GM23338 (cell line): Measurements from ENCODE around the gene RRP1. TPM values are rescaled to one million over a fixed set of nuclear protein-coding genes. Genes with fewer than 3 reads are reported as not detected.

Source experiments
- ATAC-seq: fragments of 200-7000 bp; cut with Tn5 transposase; 3 replicates; pipeline ENCODE4 v1.9.1; 2020
- DNase-seq: peaks from one replicate; pipeline ENCODE4 v3.0.0-alpha.2; 2015; ENCODE audit warnings: low spot score
- H2AFZ ChIP-seq: fragments of 200-600 bp; sonication (generic); 2 replicates; pipeline ENCODE4 v1.8.0; 2016; ENCODE audit warnings: antibody characterized with exemption, mild to moderate bottlenecking, moderate library complexity
- H3F3A ChIP-seq: fragments of 200-600 bp; sonication (generic); replicated peaks from 2 replicates; pipeline ENCODE4 v1.8.0; 2017; ENCODE audit warnings: antibody characterized with exemption, mixed run types, low read depth
- H3K27ac ChIP-seq: fragments of 200-600 bp; sonication (generic); 2 replicates; pipeline ENCODE4 v1.6.1; 2016; ENCODE audit warnings: low read depth
- H3K27me3 ChIP-seq: fragments of 200-600 bp; sonication (generic); 2 replicates; pipeline ENCODE4 v1.8.0; 2016; ENCODE audit warnings: mild to moderate bottlenecking, mixed run types, moderate library complexity; ENCODE audit not compliant: insufficient read depth
- H3K36me3 ChIP-seq: fragments of 200-600 bp; sonication (generic); 2 replicates; pipeline ENCODE4 v1.8.0; 2016; ENCODE audit warnings: mild to moderate bottlenecking; ENCODE audit not compliant: insufficient read depth
- H3K4me1 ChIP-seq: fragments of 200-600 bp; sonication (generic); 2 replicates; pipeline ENCODE4 v1.8.0; 2016; ENCODE audit warnings: mild to moderate bottlenecking, moderate library complexity; ENCODE audit not compliant: insufficient read depth
- H3K4me2 ChIP-seq: fragments of 200-600 bp; sonication (generic); 2 replicates; pipeline ENCODE4 v1.7.1; 2017; ENCODE audit warnings: mixed run types
- H3K4me3 ChIP-seq: fragments of 200-600 bp; sonication (generic); 2 replicates; pipeline ENCODE4 v1.6.1; 2016; ENCODE audit warnings: mixed run types
- H3K79me2 ChIP-seq: fragments of 200-600 bp; sonication (generic); replicated peaks from 2 replicates; pipeline ENCODE4 v1.8.0; 2017; ENCODE audit warnings: mild to moderate bottlenecking; ENCODE audit not compliant: insufficient read depth
- H3K9me2 ChIP-seq: fragments of 200-600 bp; sonication (generic); 2 replicates; pipeline ENCODE4 v1.8.0; 2017; ENCODE audit not compliant: insufficient read depth
- H4K20me1 ChIP-seq: fragments of 200-600 bp; sonication (generic); replicated peaks from 2 replicates; pipeline ENCODE4 v1.8.0; 2017; ENCODE audit warnings: mild to moderate bottlenecking; ENCODE audit not compliant: insufficient read depth
- H3K27ac Mint-ChIP-seq: 2 replicates; pipeline ENCODE4 v1.8.0; 2020; ENCODE audit warnings: inconsistent platforms, mild to moderate bottlenecking, moderate library complexity, mixed read lengths
- H3K27me3 Mint-ChIP-seq: 3 replicates; pipeline ENCODE4 v1.8.0; 2022; ENCODE audit warnings: low read depth, mild to moderate bottlenecking, moderate library complexity, mixed read lengths, inconsistent platforms; ENCODE audit not compliant: insufficient read depth, poor library complexity
- H3K36me3 Mint-ChIP-seq: 3 replicates; pipeline ENCODE4 v1.8.0; 2021; ENCODE audit warnings: low read depth, mild to moderate bottlenecking, inconsistent platforms, moderate library complexity, mixed read lengths
- H3K4me1 Mint-ChIP-seq: 3 replicates; pipeline ENCODE4 v1.8.0; 2020; ENCODE audit warnings: mild to moderate bottlenecking, inconsistent platforms, mixed read lengths
- H3K4me3 Mint-ChIP-seq: 3 replicates; pipeline ENCODE4 v1.8.0; 2021; ENCODE audit warnings: moderate library complexity, mild to moderate bottlenecking, inconsistent platforms, mixed read lengths
- H3K9me3 Mint-ChIP-seq: 3 replicates; pipeline ENCODE4 v1.8.0; 2020; ENCODE audit warnings: moderate library complexity, mild to moderate bottlenecking, inconsistent platforms, mixed read lengths
- CREB1 ChIP-seq: fragments of 250-450 bp; sonication (Bioruptor Pico); IDR thresholded peaks from 2 replicates; pipeline ENCODE4 v1.5.0; 2020; ENCODE audit warnings: low read depth, mild to moderate bottlenecking, moderate library complexity
- ETS1 ChIP-seq: IDR thresholded peaks from 2 replicates; pipeline ENCODE4 v1.6.1; 2016; ENCODE audit warnings: antibody characterized with exemption
- EZH2 ChIP-seq: fragments of 200-600 bp; sonication (generic); IDR thresholded peaks from one replicate; pipeline ENCODE4 v1.8.0; 2017; ENCODE audit warnings: antibody characterized with exemption, mild to moderate bottlenecking, low read depth; ENCODE audit not compliant: unreplicated experiment
- EZH2phosphoT487 ChIP-seq: fragments of 200-600 bp; sonication (generic); IDR thresholded peaks from one replicate; pipeline ENCODE4 v1.8.1; 2018; ENCODE audit warnings: antibody characterized with exemption; ENCODE audit not compliant: unreplicated experiment
- JUNB ChIP-seq: IDR thresholded peaks from one replicate; pipeline ENCODE4 v1.6.1; 2016; ENCODE audit warnings: antibody characterized with exemption; ENCODE audit not compliant: unreplicated experiment
- NANOG ChIP-seq: IDR thresholded peaks from 2 replicates; pipeline ENCODE4 v1.6.1; 2016; ENCODE audit warnings: antibody characterized with exemption, borderline replicate concordance
- POLR2AphosphoS5 ChIP-seq: IDR thresholded peaks from 2 replicates; pipeline ENCODE4 v1.6.1; 2016; ENCODE audit warnings: antibody characterized with exemption, low read depth
- REST ChIP-seq: IDR thresholded peaks from one replicate; pipeline ENCODE4 v1.6.1; 2018; ENCODE audit warnings: antibody characterized with exemption; ENCODE audit not compliant: unreplicated experiment
- STAT1 ChIP-seq: IDR thresholded peaks from one replicate; pipeline ENCODE4 v1.6.1; 2016; ENCODE audit warnings: antibody characterized with exemption; ENCODE audit not compliant: unreplicated experiment
- ZNF114 ChIP-seq: fragments of 250-450 bp; sonication (Bioruptor Pico); IDR thresholded peaks from 2 replicates; pipeline ENCODE4 v1.5.0; 2020; ENCODE audit warnings: mild to moderate bottlenecking, moderate library complexity
- ZNF331 ChIP-seq: fragments of 250-450 bp; sonication (Bioruptor Pico); IDR thresholded peaks from 2 replicates; pipeline ENCODE4 v1.5.0; 2020; ENCODE audit warnings: low read depth, mild to moderate bottlenecking, moderate library complexity
- polyA plus RNA-seq: library from polyadenylated mRNA; unstranded; fragments of >200 nt; fragmentation: Nextera tagmentation; extraction: Ambion mirVana; gene quantifications from 2 replicates; pipeline ENCODE4 v1.2.1, GENCODE V29; 2016
- total RNA-seq: library from RNA; depleted of rRNA; stranded (reverse); fragments of >200 nt; shearing (Covaris generic); gene quantifications from 2 replicates; pipeline ENCODE4 v1.2.3, GENCODE V29; 2014
- TF ChIP-seq, protein P1 (sequence below): fragments of 250-450 bp; sonication (Bioruptor Pico); IDR thresholded peaks from 2 replicates; pipeline ENCODE4 v1.5.0; 2020; ENCODE audit warnings: mild to moderate bottlenecking, moderate library complexity
- TF ChIP-seq, protein P2 (sequence below), 2 experiments: fragments of 200-600 bp in 1 of 2; sonication (generic) in 1 of 2; conservative IDR thresholded peaks; 2 replicates each; pipeline versions ENCODE4 v1.5.1 to v1.6.1; 2016 to 2017; ENCODE audit warnings: antibody characterized with exemption in 2 of 2, low read depth in 2 of 2, mild to moderate bottlenecking in 2 of 2, moderate library complexity in 1 of 2

RRP1 gene
- total and polyA plus RNA-seq, 2 experiments from 2014 or later, result 36.5 to 63.5 TPM

DNA sequence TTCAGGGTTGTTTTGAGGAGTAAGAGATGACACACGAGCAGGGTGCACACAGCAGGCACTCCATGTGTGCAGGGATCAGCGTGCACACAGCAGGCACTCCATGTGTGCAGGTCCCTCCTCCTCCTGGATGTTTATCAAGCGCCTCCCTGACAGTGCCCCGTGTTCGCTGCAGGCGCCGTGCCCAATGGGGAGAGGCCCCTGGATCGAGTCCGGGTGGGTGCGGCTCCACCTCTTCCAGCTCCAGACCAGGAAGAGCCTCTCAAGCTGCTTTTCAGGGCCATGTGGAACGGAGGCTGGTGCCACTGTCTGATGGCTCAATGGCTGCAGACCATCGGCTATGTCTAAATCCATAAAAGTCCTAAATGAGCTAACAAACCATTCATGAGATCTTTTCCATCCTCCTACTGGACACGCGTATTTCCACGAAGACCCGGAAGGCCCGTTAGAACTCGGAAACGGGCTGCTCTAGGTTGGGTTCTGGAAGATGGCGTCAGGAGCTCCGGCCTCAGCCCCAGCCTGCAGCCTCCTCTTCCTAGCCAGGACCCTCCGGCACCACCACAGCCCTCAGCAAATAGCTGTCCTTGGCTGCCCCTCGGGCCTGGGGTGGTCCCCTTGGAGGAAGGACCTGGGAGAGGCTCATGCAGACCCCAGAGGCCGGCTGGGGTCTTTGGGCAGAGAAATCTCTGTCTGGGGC, 36.0 kb downstream of the RRP1 start:
- H3K4me1 ChIP-seq, result 0 out of 2 replicates have a peak, but pooled peaks cover 5% of the 10 kb centered on the region
- H3K4me2 ChIP-seq, result no peak overlapping the region
- peaks cover 5% of the 10 kb centered on the region for H3K27me3 Mint-ChIP-seq
- peaks cover 10% of the 10 kb centered on the region; the same call in 2 of the 3 replicates for H3K9me3 Mint-ChIP-seq
- H3K36me3 ChIP-seq, result no peaks in the 10 kb centered on the region
- H3K27me3 ChIP-seq, result no peaks in the 10 kb centered on the region
- H3K27ac Mint-ChIP-seq, result no peak overlapping the region
- TF ChIP-seq ETS1 (no peak), ZNF331 (no peak), JUNB (no peak), EZH2 (no peak), ZNF114 (CRISPR knock-in tag) (no peak), STAT1 (no peak), CREB1 (CRISPR knock-in tag) (no peak), EZH2phosphoT487 (no peak), REST (no peak), POLR2AphosphoS5 (no peak), NANOG (no peak)
- TF ChIP-seq, protein P1, sequence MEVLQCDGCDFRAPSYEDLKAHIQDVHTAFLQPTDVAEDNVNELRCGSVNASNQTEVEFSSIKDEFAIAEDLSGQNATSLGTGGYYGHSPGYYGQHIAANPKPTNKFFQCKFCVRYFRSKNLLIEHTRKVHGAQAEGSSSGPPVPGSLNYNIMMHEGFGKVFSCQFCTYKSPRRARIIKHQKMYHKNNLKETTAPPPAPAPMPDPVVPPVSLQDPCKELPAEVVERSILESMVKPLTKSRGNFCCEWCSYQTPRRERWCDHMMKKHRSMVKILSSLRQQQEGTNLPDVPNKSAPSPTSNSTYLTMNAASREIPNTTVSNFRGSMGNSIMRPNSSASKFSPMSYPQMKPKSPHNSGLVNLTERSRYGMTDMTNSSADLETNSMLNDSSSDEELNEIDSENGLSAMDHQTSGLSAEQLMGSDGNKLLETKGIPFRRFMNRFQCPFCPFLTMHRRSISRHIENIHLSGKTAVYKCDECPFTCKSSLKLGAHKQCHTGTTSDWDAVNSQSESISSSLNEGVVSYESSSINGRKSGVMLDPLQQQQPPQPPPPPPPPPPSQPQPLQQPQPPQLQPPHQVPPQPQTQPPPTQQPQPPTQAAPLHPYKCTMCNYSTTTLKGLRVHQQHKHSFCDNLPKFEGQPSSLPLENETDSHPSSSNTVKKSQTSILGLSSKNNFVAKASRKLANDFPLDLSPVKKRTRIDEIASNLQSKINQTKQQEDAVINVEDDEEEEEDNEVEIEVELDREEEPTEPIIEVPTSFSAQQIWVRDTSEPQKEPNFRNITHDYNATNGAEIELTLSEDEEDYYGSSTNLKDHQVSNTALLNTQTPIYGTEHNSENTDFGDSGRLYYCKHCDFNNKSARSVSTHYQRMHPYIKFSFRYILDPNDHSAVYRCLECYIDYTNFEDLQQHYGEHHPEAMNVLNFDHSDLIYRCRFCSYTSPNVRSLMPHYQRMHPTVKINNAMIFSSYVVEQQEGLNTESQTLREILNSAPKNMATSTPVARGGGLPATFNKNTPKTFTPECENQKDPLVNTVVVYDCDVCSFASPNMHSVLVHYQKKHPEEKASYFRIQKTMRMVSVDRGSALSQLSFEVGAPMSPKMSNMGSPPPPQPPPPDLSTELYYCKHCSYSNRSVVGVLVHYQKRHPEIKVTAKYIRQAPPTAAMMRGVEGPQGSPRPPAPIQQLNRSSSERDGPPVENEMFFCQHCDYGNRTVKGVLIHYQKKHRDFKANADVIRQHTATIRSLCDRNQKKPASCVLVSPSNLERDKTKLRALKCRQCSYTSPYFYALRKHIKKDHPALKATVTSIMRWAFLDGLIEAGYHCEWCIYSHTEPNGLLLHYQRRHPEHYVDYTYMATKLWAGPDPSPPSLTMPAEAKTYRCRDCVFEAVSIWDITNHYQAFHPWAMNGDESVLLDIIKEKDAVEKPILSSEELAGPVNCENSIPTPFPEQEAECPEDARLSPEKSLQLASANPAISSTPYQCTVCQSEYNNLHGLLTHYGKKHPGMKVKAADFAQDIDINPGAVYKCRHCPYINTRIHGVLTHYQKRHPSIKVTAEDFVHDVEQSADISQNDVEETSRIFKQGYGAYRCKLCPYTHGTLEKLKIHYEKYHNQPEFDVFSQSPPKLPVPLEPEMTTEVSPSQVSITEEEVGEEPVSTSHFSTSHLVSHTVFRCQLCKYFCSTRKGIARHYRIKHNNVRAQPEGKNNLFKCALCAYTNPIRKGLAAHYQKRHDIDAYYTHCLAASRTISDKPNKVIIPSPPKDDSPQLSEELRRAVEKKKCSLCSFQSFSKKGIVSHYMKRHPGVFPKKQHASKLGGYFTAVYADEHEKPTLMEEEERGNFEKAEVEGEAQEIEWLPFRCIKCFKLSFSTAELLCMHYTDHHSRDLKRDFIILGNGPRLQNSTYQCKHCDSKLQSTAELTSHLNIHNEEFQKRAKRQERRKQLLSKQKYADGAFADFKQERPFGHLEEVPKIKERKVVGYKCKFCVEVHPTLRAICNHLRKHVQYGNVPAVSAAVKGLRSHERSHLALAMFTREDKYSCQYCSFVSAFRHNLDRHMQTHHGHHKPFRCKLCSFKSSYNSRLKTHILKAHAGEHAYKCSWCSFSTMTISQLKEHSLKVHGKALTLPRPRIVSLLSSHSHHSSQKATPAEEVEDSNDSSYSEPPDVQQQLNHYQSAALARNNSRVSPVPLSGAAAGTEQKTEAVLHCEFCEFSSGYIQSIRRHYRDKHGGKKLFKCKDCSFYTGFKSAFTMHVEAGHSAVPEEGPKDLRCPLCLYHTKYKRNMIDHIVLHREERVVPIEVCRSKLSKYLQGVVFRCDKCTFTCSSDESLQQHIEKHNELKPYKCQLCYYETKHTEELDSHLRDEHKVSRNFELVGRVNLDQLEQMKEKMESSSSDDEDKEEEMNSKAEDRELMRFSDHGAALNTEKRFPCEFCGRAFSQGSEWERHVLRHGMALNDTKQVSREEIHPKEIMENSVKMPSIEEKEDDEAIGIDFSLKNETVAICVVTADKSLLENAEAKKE (CRISPR knock-in tag), result no peak
- TF ChIP-seq, protein P2, sequence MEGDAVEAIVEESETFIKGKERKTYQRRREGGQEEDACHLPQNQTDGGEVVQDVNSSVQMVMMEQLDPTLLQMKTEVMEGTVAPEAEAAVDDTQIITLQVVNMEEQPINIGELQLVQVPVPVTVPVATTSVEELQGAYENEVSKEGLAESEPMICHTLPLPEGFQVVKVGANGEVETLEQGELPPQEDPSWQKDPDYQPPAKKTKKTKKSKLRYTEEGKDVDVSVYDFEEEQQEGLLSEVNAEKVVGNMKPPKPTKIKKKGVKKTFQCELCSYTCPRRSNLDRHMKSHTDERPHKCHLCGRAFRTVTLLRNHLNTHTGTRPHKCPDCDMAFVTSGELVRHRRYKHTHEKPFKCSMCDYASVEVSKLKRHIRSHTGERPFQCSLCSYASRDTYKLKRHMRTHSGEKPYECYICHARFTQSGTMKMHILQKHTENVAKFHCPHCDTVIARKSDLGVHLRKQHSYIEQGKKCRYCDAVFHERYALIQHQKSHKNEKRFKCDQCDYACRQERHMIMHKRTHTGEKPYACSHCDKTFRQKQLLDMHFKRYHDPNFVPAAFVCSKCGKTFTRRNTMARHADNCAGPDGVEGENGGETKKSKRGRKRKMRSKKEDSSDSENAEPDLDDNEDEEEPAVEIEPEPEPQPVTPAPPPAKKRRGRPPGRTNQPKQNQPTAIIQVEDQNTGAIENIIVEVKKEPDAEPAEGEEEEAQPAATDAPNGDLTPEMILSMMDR (conservative IDR thresholded peaks at IDR 0.05; ENCODE audit: low read depth in 2 of 2), result no peak
- no peak overlapping the region for H2AFZ ChIP-seq
- H3F3A ChIP-seq, result no peaks in the 10 kb centered on the region
- H3K4me3 ChIP-seq, result no peak overlapping the region
- no peaks in the 10 kb centered on the region for H3K79me2 ChIP-seq
- no peaks in the 10 kb centered on the region for H4K20me1 ChIP-seq
- peaks cover 12% of the 10 kb centered on the region; the same call in 2 of the 3 replicates for H3K36me3 Mint-ChIP-seq
- no peak overlapping the region for H3K27ac ChIP-seq
- no peak for ATAC-seq
- peaks cover 6% of the 10 kb centered on the region; the same call in 2 of the 3 replicates for H3K4me1 Mint-ChIP-seq
- no peaks in the 10 kb centered on the region for H3K9me2 ChIP-seq
- no peak for DNase-seq
- no peak overlapping the region for H3K4me3 Mint-ChIP-seq
